GM12865 (cell line): ENCODE data around the gene MYO1H.

Experiments used
- DNase-seq: peaks from one replicate; pipeline ENCODE4 v3.0.0; 2010; ENCODE audit warnings: low read depth
- H3K4me3 ChIP-seq: 2 replicates; pipeline ENCODE4 v1.5.1; 2011; ENCODE audit warnings: mild to moderate bottlenecking, low read depth, low read length, control low read depth
- CTCF ChIP-seq: IDR thresholded peaks from 2 replicates; pipeline ENCODE4 v1.5.1; 2011; ENCODE audit warnings: low read length, control low read depth, low read depth, inconsistent platforms; ENCODE audit not compliant: insufficient read depth; ENCODE audit errors: missing control alignments

MYO1H gene

GRCh38 chr12:109347589-109347988 is at the start of gene MYO1H:
Gene MYO1H (plus strand): TSS chr12:109347900. CDS start chr12:109347961, 61 bp downstream.
- no peak for DNase-seq
- no peak within 1 kb of the TSS for H3K4me3 ChIP-seq
- TF ChIP-seq CTCF, result no peak

GRCh38 chr12:109299849-109300248 is 47.9 kb upstream of the MYO1H start:
- no peak overlapping the region for H3K4me3 ChIP-seq
- DNase-seq, result no peak
- no peak for TF ChIP-seq CTCF

GRCh38 chr12:109301643-109302168 is 46.0 kb upstream of the MYO1H start:
- no peak overlapping the region for H3K4me3 ChIP-seq
- DNase-seq, result no peak
- no peak for TF ChIP-seq CTCF

GRCh38 chr12:109302358-109302757 is 45.3 kb upstream of the MYO1H start:
- DNase-seq, result peak; percentile 22
- TF ChIP-seq CTCF, result peak; percentile 16
- no peak overlapping the region for H3K4me3 ChIP-seq

- no peak for DNase-seq
- TF ChIP-seq CTCF, result no peak
- H3K4me3 ChIP-seq, result no peak overlapping the region
Observed at GRCh38 chr12:109302770-109303169, 44.9 kb upstream of the MYO1H start.

GRCh38 chr12:109304485-109304884 is 43.2 kb upstream of the MYO1H start:
- H3K4me3 ChIP-seq, result no peak overlapping the region
- TF ChIP-seq CTCF, result no peak
- DNase-seq, result no peak

- TF ChIP-seq CTCF, result no peak
- H3K4me3 ChIP-seq, result no peak overlapping the region
- no peak for DNase-seq
Observed at GRCh38 chr12:109305547-109305946, 42.2 kb upstream of the MYO1H start.
